Measurements from ENCODE around the gene SERPINA4. TPM values are rescaled to one million over a fixed set of nuclear protein-coding genes. Genes with fewer than 3 reads are reported as not detected.

SERPINA4 gene
- total RNA-seq, 1 donor from 2014 or later: not detected

GRCh38 chr14:94612580-94613554 is 51.6 kb downstream of the SERPINA4 start:
- no peak for DNase-seq (ENCODE audit: extremely low read depth, low read depth, low spot score)

GRCh38 chr14:94613720-94614644 is 52.7 kb downstream of the SERPINA4 start:
- DNase-seq (ENCODE audit: extremely low read depth, low read depth, low spot score): no peak

GRCh38 chr14:94614802-94615201 is 53.6 kb downstream of the SERPINA4 start:
- DNase-seq (ENCODE audit: extremely low read depth, low read depth, low spot score): no peak

GRCh38 chr14:94615254-94615653 is 54.0 kb downstream of the SERPINA4 start:
- no peak for DNase-seq (ENCODE audit: extremely low read depth, low read depth, low spot score)

GRCh38 chr14:94615823-94616570 is 54.8 kb downstream of the SERPINA4 start:
- DNase-seq (ENCODE audit: extremely low read depth, low read depth, low spot score): no peak

- DNase-seq (ENCODE audit: extremely low read depth, low read depth, low spot score): no peak
These were observed 56.2 kb downstream of the SERPINA4 start for GRCh38 chr14:94617366-94617941.

GRCh38 chr14:94617988-94618822 is 57.0 kb downstream of the SERPINA4 start:
- DNase-seq (ENCODE audit: extremely low read depth, low read depth, low spot score): no peak

GRCh38 chr14:94619297-94619696 is 58.1 kb downstream of the SERPINA4 start:
- no peak for DNase-seq (ENCODE audit: extremely low read depth, low read depth, low spot score)

Other genes with a start within 250 kb of the SERPINA4 start
- not detected in 2 replicates for gene SERPINA6, start 238.1 kb upstream of the SERPINA4 start, total RNA-seq
- gene SERPINA2, start 194.7 kb upstream of the SERPINA4 start, total RNA-seq: not detected in 2 replicates
- 0.87 and 0.88 TPM in 2 replicates for gene SERPINA1, start 172.8 kb upstream of the SERPINA4 start, total RNA-seq
- not detected in 2 replicates for gene SERPINA11, start 108.6 kb upstream of the SERPINA4 start, total RNA-seq
- not detected in 2 replicates for gene SERPINA9, start 85.2 kb upstream of the SERPINA4 start, total RNA-seq
- not detected in 2 replicates for gene SERPINA12, start 52.0 kb upstream of the SERPINA4 start, total RNA-seq
- 0.29 and 1.1 TPM in 2 replicates for gene SERPINA5, start 20.0 kb downstream of the SERPINA4 start, total RNA-seq
- 0.10 and 0.29 TPM in 2 replicates for gene SERPINA3, start 50.9 kb downstream of the SERPINA4 start, total RNA-seq
- gene GSC, start 208.7 kb downstream of the SERPINA4 start, total RNA-seq: not detected in 2 replicates